H1 (cell line): Measurements from ENCODE around the gene LIN28B. TPM values are rescaled to one million over a fixed set of nuclear protein-coding genes. Genes with fewer than 3 reads are reported as not detected.

ENCODE experiments used
- BRCA1 ChIP-seq: IDR thresholded peaks from 2 replicates; pipeline ENCODE4 v1.6.1; 2012; ENCODE audit warnings: low read depth, low read length, improper control_type of control experiment
- CHD7 ChIP-seq: fragments of 300-600 bp; sonication (generic); IDR thresholded peaks from 2 replicates; pipeline ENCODE4 v1.7.1; 2012; ENCODE audit warnings: low read length, moderate library complexity, mild to moderate bottlenecking, inconsistent platforms; ENCODE audit not compliant: insufficient replicate concordance
- FOSL1 ChIP-seq: IDR thresholded peaks from 2 replicates; pipeline ENCODE4 v1.6.1; 2011; ENCODE audit warnings: mild to moderate bottlenecking, low read depth, low read length, moderate library complexity; ENCODE audit not compliant: insufficient read depth
- HDAC2 ChIP-seq, 2 experiments: fragments of 300-600 bp in 1 of 2; sonication (generic) in 1 of 2; IDR thresholded peaks; 2 replicates each; pipeline ENCODE4 v1.6.1; 2011 to 2012; ENCODE audit warnings: low read depth in 2 of 2, low read length in 2 of 2, mild to moderate bottlenecking in 2 of 2, moderate library complexity in 2 of 2, borderline replicate concordance in 1 of 2, inconsistent platforms in 1 of 2
- SIN3A ChIP-seq, 2 experiments: IDR thresholded peaks in 1 of 2; conservative IDR thresholded peaks in 1 of 2; 2 replicates each; pipeline ENCODE4 v1.6.1; 2011 to 2012; ENCODE audit warnings: low read length in 2 of 2, improper control_type of control experiment in 1 of 2, low read depth in 1 of 2, mild to moderate bottlenecking in 1 of 2
- SIX5 ChIP-seq: IDR thresholded peaks from 2 replicates; pipeline ENCODE4 v1.6.1; 2011; ENCODE audit warnings: mild to moderate bottlenecking, low read depth, low read length
- SP2 ChIP-seq: IDR thresholded peaks from 2 replicates; pipeline ENCODE4 v1.6.1; 2012; ENCODE audit warnings: mild to moderate bottlenecking, low read length, inconsistent platforms
- TBP ChIP-seq: IDR thresholded peaks from 2 replicates; pipeline ENCODE4 v1.6.1; 2011; ENCODE audit warnings: low read depth, low read length, improper control_type of control experiment
- TCF12 ChIP-seq: IDR thresholded peaks from 2 replicates; pipeline ENCODE4 v1.6.1; 2011; ENCODE audit warnings: low read depth, mild to moderate bottlenecking, low read length
- USF2 ChIP-seq: IDR thresholded peaks from 2 replicates; pipeline ENCODE4 v1.6.1; 2011; ENCODE audit warnings: low read length, improper control_type of control experiment
- polyA plus RNA-seq, 7 experiments: library from polyadenylated mRNA; depleted of rRNA in 3 of 7; stranded (reverse) in 5 of 7; unstranded in 2 of 7; fragments of >200 nt in 5 of 7; fragments of 200-250 nt in 2 of 7; gene quantifications; 1 replicate in 5 of 7; 2 replicates in 1 of 7; 4 replicates in 1 of 7; pipeline versions ENCODE4 v1.2.1 to v1.2.3, GENCODE V29; 2011 to 2013; ENCODE audit warnings: missing spikeins in 2 of 7, mixed read lengths in 2 of 7
- total RNA-seq: library from RNA; stranded (reverse); fragmentation: NEBNext Ultra II Directional; extraction: Animal tissue kit (Norgen Biotek cat#: 25700); gene quantifications from 2 replicates; pipeline ENCODE4 v1.2.1, GENCODE V29; 2021

Gene LIN28B
- total and polyA plus RNA-seq, 2 of the 8 experiments (the other 6 are each of a cell fraction or from before 2014, with no cell fraction given), result 27.4 to 94.7 TPM

GRCh38 chr6:104908888-104909525 is 47.9 kb upstream of the LIN28B start (continued):
- TF ChIP-seq CHD7 (no peak), USF2 (no peak), SIN3A (conservative IDR thresholded peaks at IDR 0.05 in 1 of 2, IDR thresholded peaks at IDR 0.05 in 1 of 2; ENCODE audit: low read depth in 1 of 2, low read length in 2 of 2) (no peak), HDAC2 (IDR thresholded peaks at IDR 0.05; ENCODE audit: borderline replicate concordance in 1 of 2, low read depth in 2 of 2, low read length in 2 of 2) (no peak), SP2 (no peak), TCF12 (no peak), TBP (no peak), FOSL1 (no peak), BRCA1 (no peak), SIX5 (no peak)
